ENCODE measurements around the gene PHLPP1. TPM values are rescaled to one million over a fixed set of nuclear protein-coding genes. Genes with fewer than 3 reads are reported as not detected.
A peak's percentile ranks its signal among the peaks of the same experiment; 100 is the strongest.

PHLPP1 gene
- polyA plus RNA-seq, 1 experiment: 5.6 TPM

GRCh38 chr18:62987859-62988258, 272.5 kb downstream of the PHLPP1 start:
- Histone ChIP-seq H3K9me3 (ENCODE audit: control insufficient read depth, insufficient read depth, low read length) (peaks cover 4% of the 10 kb centered on the region; the same call in 1 of the 2 replicates), H3K27me3 (ENCODE audit: control insufficient read depth, insufficient read depth, low read length) (peaks cover 5% of the 10 kb centered on the region), H3K4me3 (ENCODE audit: low read depth, low read length) (no peak overlapping the region), H3K27ac (ENCODE audit: low read depth, low read length) (no peak overlapping the region)
- ChIA-PET CTCF (interaction anchor here (0.6 kb wide), 1 partner anchor 806 kb away, joined by 4 read pairs; no protein-coding TSS in a partner anchor), POLR2A (no interaction called here)
- DNase-seq (ENCODE audit: low read depth, low spot score): no peak
- TF ChIP-seq CTCF (IDR thresholded peaks at IDR 0.05; ENCODE audit: low read depth, low read length): no peak

GRCh38 chr18:62988471-62988870, 273.1 kb downstream of the PHLPP1 start:
- ChIA-PET CTCF (interaction anchor here (0.6 kb wide), 1 partner anchor 347 kb away, joined by 9 read pairs; no protein-coding TSS in a partner anchor), POLR2A (no interaction called here)
- Histone ChIP-seq H3K27ac (ENCODE audit: low read depth, low read length) (no peak overlapping the region), H3K9me3 (ENCODE audit: control insufficient read depth, insufficient read depth, low read length) (peaks cover 4% of the 10 kb centered on the region; the same call in 1 of the 2 replicates), H3K27me3 (ENCODE audit: control insufficient read depth, insufficient read depth, low read length) (peaks cover 7% of the 10 kb centered on the region), H3K4me3 (ENCODE audit: low read depth, low read length) (peak overlapping the region; percentile 33)
- no peak for TF ChIP-seq CTCF (IDR thresholded peaks at IDR 0.05; ENCODE audit: low read depth, low read length)
- no peak for DNase-seq (ENCODE audit: low read depth, low spot score)

- no peak overlapping the region for H3K4me3 ChIP-seq (ENCODE audit: low read depth, low read length)
- CTCF ChIA-PET: no interaction called here
Observed at GRCh38 chr18:62989195-62989594, 273.9 kb downstream of the PHLPP1 start.

GRCh38 chr18:62990653-62991052, 275.3 kb downstream of the PHLPP1 start:
- peaks cover 13% of the 10 kb centered on the region for H3K27me3 ChIP-seq (ENCODE audit: control insufficient read depth, insufficient read depth, low read length)
- POLR2A ChIA-PET: no interaction called here
- DNase-seq (ENCODE audit: low read depth, low spot score): no peak
- TF ChIP-seq CTCF (IDR thresholded peaks at IDR 0.05; ENCODE audit: low read depth, low read length): no peak
- peaks cover 4% of the 10 kb centered on the region; the same call in 1 of the 2 replicates for H3K9me3 ChIP-seq (ENCODE audit: control insufficient read depth, insufficient read depth, low read length)
- no peak overlapping the region for H3K27ac ChIP-seq (ENCODE audit: low read depth, low read length)
- CTCF ChIA-PET: no interaction called here
- H3K4me3 ChIP-seq (ENCODE audit: low read depth, low read length): no peak overlapping the region

More at GRCh38 chr18:62989195-62989594, 273.9 kb downstream of the PHLPP1 start:
- H3K27ac ChIP-seq (ENCODE audit: low read depth, low read length): no peak overlapping the region
- peaks cover 13% of the 10 kb centered on the region for H3K27me3 ChIP-seq (ENCODE audit: control insufficient read depth, insufficient read depth, low read length)
- DNase-seq (ENCODE audit: low read depth, low spot score): no peak
- no peak for TF ChIP-seq CTCF (IDR thresholded peaks at IDR 0.05; ENCODE audit: low read depth, low read length)
- POLR2A ChIA-PET: no interaction called here
- H3K9me3 ChIP-seq (ENCODE audit: control insufficient read depth, insufficient read depth, low read length): peaks cover 4% of the 10 kb centered on the region; the same call in 1 of the 2 replicates

- no peak for DNase-seq (ENCODE audit: low read depth, low spot score)
- TF ChIP-seq CTCF (IDR thresholded peaks at IDR 0.05; ENCODE audit: low read depth, low read length): no peak
- H3K9me3 ChIP-seq (ENCODE audit: control insufficient read depth, insufficient read depth, low read length): peaks cover 4% of the 10 kb centered on the region; the same call in 1 of the 2 replicates
- H3K27me3 ChIP-seq (ENCODE audit: control insufficient read depth, insufficient read depth, low read length): peaks cover 13% of the 10 kb centered on the region
- ChIA-PET CTCF (interaction anchor here (0.6 kb wide), 1 partner anchor 503 kb away, joined by 8 read pairs; no protein-coding TSS in a partner anchor), POLR2A (no interaction called here)
- H3K27ac ChIP-seq (ENCODE audit: low read depth, low read length): no peak overlapping the region
- H3K4me3 ChIP-seq (ENCODE audit: low read depth, low read length): no peak overlapping the region
Observed at GRCh38 chr18:62991389-62991788, 276.0 kb downstream of the PHLPP1 start.

Measured in AG04450 (cell line).